Hematopoietic multipotent progenitor cell treated with erythropoietin and hydrocortisone succinate and interleukin-3 and kit ligand, for 6 days (in vitro differentiated cells): ENCODE results near the gene MOGAT3.

Source experiments
- DNase-seq: peaks from one replicate; pipeline ENCODE4 v3.0.0-alpha.2; 2015

MOGAT3 gene

GRCh38 chr7:101156866-101157589 lies 43.8 kb downstream of the MOGAT3 start:
- DNase-seq = no peak

GRCh38 chr7:101156277-101156676 lies 44.6 kb downstream of the MOGAT3 start:
- DNase-seq = no peak

- no peak for DNase-seq
These were observed 45.5 kb downstream of the MOGAT3 start for GRCh38 chr7:101155303-101155702.

- no peak for DNase-seq
These were observed 46.1 kb downstream of the MOGAT3 start for GRCh38 chr7:101154693-101155102.

GRCh38 chr7:101153969-101154692 lies 46.7 kb downstream of the MOGAT3 start, which contains the start of gene AP1S1:
Gene AP1S1, plus strand, starts transcription at chr7:101154476. Its CDS starts 39 bp downstream, at chr7:101154515.
- DNase-seq = peak; percentile 97

- DNase-seq = no peak
These were observed 48.8 kb downstream of the MOGAT3 start for GRCh38 chr7:101151908-101152651.
